ENCODE results near the gene ULBP2. TPM values are rescaled to one million over a fixed set of nuclear protein-coding genes. Genes with fewer than 3 reads are reported as not detected.

ULBP2 gene
- total and polyA plus RNA-seq, 11 donors: 0.27 to 3.7 (median 0.85) TPM

GRCh38 chr6:149898966-149899365 lies 42.8 kb upstream of the ULBP2 start:
- DNase-seq (no peak), ATAC-seq (no peak)
- Histone ChIP-seq H3K36me3 (no peaks in the 10 kb centered on the region), H3K4me3 (no peak overlapping the region), H3K27me3 (no peaks in the 10 kb centered on the region), H3K4me1 (peaks cover 8 to 36% (median 27%) of the 10 kb centered on the region in 12 donors), H3K27ac (no peak overlapping the region), H3K9me3 (no peaks in the 10 kb centered on the region)
- TF ChIP-seq POLR2A (IDR thresholded peaks at IDR 0.05) (no peak), CTCF (IDR thresholded peaks at IDR 0.05) (no peak)
- intact Hi-C loops (cut with DNase I): no loop called here
- 95 to 98% (median 96%) methylated on average over 9 of the region's 9 CpGs for WGBS, 4 donors

- no peak for ATAC-seq
These were observed 42.3 kb upstream of the ULBP2 start for GRCh38 chr6:149899486-149899885.

GRCh38 chr6:149899926-149900619 lies 41.7 kb upstream of the ULBP2 start:
- Histone ChIP-seq H3K27me3 (no peaks in the 10 kb centered on the region), H3K9me3 (no peaks in the 10 kb centered on the region), H3K4me3 (no peak overlapping the region), H3K27ac (no peak overlapping the region), H3K36me3 (no peaks in the 10 kb centered on the region), H3K4me1 (peaks cover 8 to 32% (median 24%) of the 10 kb centered on the region in 12 donors)
- intact Hi-C loops (cut with DNase I): no loop called here
- no peak for DNase-seq
- WGBS, 4 donors: 83 to 90% (median 87%) methylated on average over 7 of the region's 7 CpGs
- ATAC-seq: no peak
- TF ChIP-seq POLR2A (IDR thresholded peaks at IDR 0.05) (no peak), CTCF (IDR thresholded peaks at IDR 0.05) (no peak)

More at GRCh38 chr6:149899486-149899885, 42.3 kb upstream of the ULBP2 start:
- no peak overlapping the region for H3K4me3 ChIP-seq
- no peaks in the 10 kb centered on the region for H3K27me3 ChIP-seq
- H3K27ac ChIP-seq: no peak overlapping the region
- no peaks in the 10 kb centered on the region for H3K36me3 ChIP-seq
- WGBS, 4 donors: 84 to 95% (median 91%) methylated on average over 6 of the region's 6 CpGs
- no peak for TF ChIP-seq CTCF (IDR thresholded peaks at IDR 0.05)
- TF ChIP-seq POLR2A (IDR thresholded peaks at IDR 0.05): no peak
- H3K4me1 ChIP-seq: peaks cover 8 to 35% (median 27%) of the 10 kb centered on the region in 12 donors
- intact Hi-C loops (cut with DNase I): no loop called here
- no peak for DNase-seq
- no peaks in the 10 kb centered on the region for H3K9me3 ChIP-seq

GRCh38 chr6:149900620-149901443 lies 41.0 kb upstream of the ULBP2 start:
- ATAC-seq (no peak), DNase-seq (no peak)
- Histone ChIP-seq H3K36me3 (no peaks in the 10 kb centered on the region), H3K27ac (no peak overlapping the region), H3K4me3 (no peak overlapping the region), H3K4me1 (peaks cover 4 to 32% (median 17%) of the 10 kb centered on the region in 12 donors), H3K9me3 (no peaks in the 10 kb centered on the region), H3K27me3 (no peaks in the 10 kb centered on the region)
- intact Hi-C loops (cut with DNase I): no loop called here
- WGBS, 4 donors: 71 to 92% (median 90%) methylated on average over 10 to 11 of the region's 11 CpGs
- TF ChIP-seq CTCF (IDR thresholded peaks at IDR 0.05) (no peak), POLR2A (IDR thresholded peaks at IDR 0.05) (no peak)

Measured in heart left ventricle (tissue), 16 donors.